GM23338 (cell line): ENCODE results near the gene SULF2. TPM values are rescaled to one million over a fixed set of nuclear protein-coding genes. Genes with fewer than 3 reads are reported as not detected.

ENCODE experiments used
- ATAC-seq: fragments of 200-7000 bp; cut with Tn5 transposase; 3 replicates; pipeline ENCODE4 v1.9.1; 2020
- DNase-seq: peaks from one replicate; pipeline ENCODE4 v3.0.0-alpha.2; 2015; ENCODE audit warnings: low spot score
- H2AFZ ChIP-seq: fragments of 200-600 bp; sonication (generic); 2 replicates; pipeline ENCODE4 v1.8.0; 2016; ENCODE audit warnings: antibody characterized with exemption, mild to moderate bottlenecking, moderate library complexity
- H3F3A ChIP-seq: fragments of 200-600 bp; sonication (generic); replicated peaks from 2 replicates; pipeline ENCODE4 v1.8.0; 2017; ENCODE audit warnings: antibody characterized with exemption, mixed run types, low read depth
- H3K27ac ChIP-seq: fragments of 200-600 bp; sonication (generic); 2 replicates; pipeline ENCODE4 v1.6.1; 2016; ENCODE audit warnings: low read depth
- H3K27me3 ChIP-seq: fragments of 200-600 bp; sonication (generic); 2 replicates; pipeline ENCODE4 v1.8.0; 2016; ENCODE audit warnings: mild to moderate bottlenecking, mixed run types, moderate library complexity; ENCODE audit not compliant: insufficient read depth
- H3K36me3 ChIP-seq: fragments of 200-600 bp; sonication (generic); 2 replicates; pipeline ENCODE4 v1.8.0; 2016; ENCODE audit warnings: mild to moderate bottlenecking; ENCODE audit not compliant: insufficient read depth
- H3K4me1 ChIP-seq: fragments of 200-600 bp; sonication (generic); 2 replicates; pipeline ENCODE4 v1.8.0; 2016; ENCODE audit warnings: mild to moderate bottlenecking, moderate library complexity; ENCODE audit not compliant: insufficient read depth
- H3K4me2 ChIP-seq: fragments of 200-600 bp; sonication (generic); 2 replicates; pipeline ENCODE4 v1.7.1; 2017; ENCODE audit warnings: mixed run types
- H3K4me3 ChIP-seq: fragments of 200-600 bp; sonication (generic); 2 replicates; pipeline ENCODE4 v1.6.1; 2016; ENCODE audit warnings: mixed run types
- H3K79me2 ChIP-seq: fragments of 200-600 bp; sonication (generic); replicated peaks from 2 replicates; pipeline ENCODE4 v1.8.0; 2017; ENCODE audit warnings: mild to moderate bottlenecking; ENCODE audit not compliant: insufficient read depth
- H3K9me2 ChIP-seq: fragments of 200-600 bp; sonication (generic); 2 replicates; pipeline ENCODE4 v1.8.0; 2017; ENCODE audit not compliant: insufficient read depth
- H4K20me1 ChIP-seq: fragments of 200-600 bp; sonication (generic); replicated peaks from 2 replicates; pipeline ENCODE4 v1.8.0; 2017; ENCODE audit warnings: mild to moderate bottlenecking; ENCODE audit not compliant: insufficient read depth
- H3K27ac Mint-ChIP-seq: 2 replicates; pipeline ENCODE4 v1.8.0; 2020; ENCODE audit warnings: inconsistent platforms, mild to moderate bottlenecking, moderate library complexity, mixed read lengths
- H3K27me3 Mint-ChIP-seq: 3 replicates; pipeline ENCODE4 v1.8.0; 2022; ENCODE audit warnings: low read depth, mild to moderate bottlenecking, moderate library complexity, mixed read lengths, inconsistent platforms; ENCODE audit not compliant: insufficient read depth, poor library complexity
- H3K36me3 Mint-ChIP-seq: 3 replicates; pipeline ENCODE4 v1.8.0; 2021; ENCODE audit warnings: low read depth, mild to moderate bottlenecking, inconsistent platforms, moderate library complexity, mixed read lengths
- H3K4me1 Mint-ChIP-seq: 3 replicates; pipeline ENCODE4 v1.8.0; 2020; ENCODE audit warnings: mild to moderate bottlenecking, inconsistent platforms, mixed read lengths
- H3K4me3 Mint-ChIP-seq: 3 replicates; pipeline ENCODE4 v1.8.0; 2021; ENCODE audit warnings: moderate library complexity, mild to moderate bottlenecking, inconsistent platforms, mixed read lengths
- H3K9me3 Mint-ChIP-seq: 3 replicates; pipeline ENCODE4 v1.8.0; 2020; ENCODE audit warnings: moderate library complexity, mild to moderate bottlenecking, inconsistent platforms, mixed read lengths
- CREB1 ChIP-seq: fragments of 250-450 bp; sonication (Bioruptor Pico); IDR thresholded peaks from 2 replicates; pipeline ENCODE4 v1.5.0; 2020; ENCODE audit warnings: low read depth, mild to moderate bottlenecking, moderate library complexity
- polyA plus RNA-seq: library from polyadenylated mRNA; unstranded; fragments of >200 nt; fragmentation: Nextera tagmentation; extraction: Ambion mirVana; gene quantifications from 2 replicates; pipeline ENCODE4 v1.2.1, GENCODE V29; 2016
- total RNA-seq: library from RNA; depleted of rRNA; stranded (reverse); fragments of >200 nt; shearing (Covaris generic); gene quantifications from 2 replicates; pipeline ENCODE4 v1.2.3, GENCODE V29; 2014
- TF ChIP-seq, protein P1 (sequence below): fragments of 250-450 bp; sonication (Bioruptor Pico); IDR thresholded peaks from 2 replicates; pipeline ENCODE4 v1.5.0; 2020; ENCODE audit warnings: mild to moderate bottlenecking, moderate library complexity
- TF ChIP-seq, protein P2 (sequence below), 2 experiments: fragments of 200-600 bp in 1 of 2; sonication (generic) in 1 of 2; conservative IDR thresholded peaks; 2 replicates each; pipeline versions ENCODE4 v1.5.1 to v1.6.1; 2016 to 2017; ENCODE audit warnings: antibody characterized with exemption in 2 of 2, low read depth in 2 of 2, mild to moderate bottlenecking in 2 of 2, moderate library complexity in 1 of 2

The SULF2 gene
- total and polyA plus RNA-seq, 2 experiments from 2014 or later: 9.5 to 20.7 TPM

DNA sequence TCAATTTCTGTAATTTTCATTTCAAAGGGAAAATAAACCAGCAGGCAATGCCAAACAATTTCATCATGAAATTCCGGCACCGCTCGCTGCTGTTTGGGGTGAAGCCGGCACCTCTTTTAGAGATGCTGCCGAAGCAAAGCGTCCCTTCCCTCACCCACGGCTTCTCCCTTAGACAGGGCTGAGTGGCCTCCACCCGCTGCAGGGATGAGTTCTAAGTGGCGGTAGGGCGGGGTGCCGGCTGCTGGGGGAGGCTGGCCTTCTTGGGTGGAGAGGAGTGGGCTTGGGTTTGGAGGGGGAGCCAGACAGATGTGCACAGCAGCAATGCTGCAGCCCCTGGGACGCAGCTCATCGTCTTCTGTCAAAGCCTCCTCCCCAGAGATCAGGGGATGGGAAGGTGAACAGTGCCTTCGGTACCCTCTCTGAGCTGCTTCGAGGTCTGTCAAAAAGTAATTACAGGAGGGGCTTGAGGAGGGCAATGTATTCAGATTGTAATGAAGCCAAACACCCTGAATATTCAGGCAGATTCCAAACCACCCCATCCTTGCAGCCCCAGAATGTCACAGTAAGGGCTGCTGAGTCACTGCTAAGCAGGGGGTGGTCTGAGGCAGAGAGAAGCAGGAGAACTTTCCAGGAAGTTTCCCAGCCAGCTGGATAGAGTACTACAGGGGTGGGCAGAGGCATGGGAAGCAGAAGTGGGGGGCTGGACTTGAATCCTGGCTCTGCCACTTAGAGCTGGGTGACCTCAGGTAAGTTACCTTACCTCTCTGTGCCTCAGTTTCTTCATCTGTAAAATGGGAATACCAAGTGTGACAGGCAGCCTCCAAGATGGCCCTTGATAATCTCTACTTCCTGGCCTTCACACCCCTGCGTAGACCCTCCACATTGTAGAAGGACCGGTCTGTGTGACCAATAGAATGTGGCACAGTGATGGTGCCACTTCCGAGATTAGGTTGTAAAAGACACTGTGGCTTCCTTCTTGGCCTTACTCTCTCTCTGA, 96.6 kb downstream of the SULF2 start:
- TF ChIP-seq CREB1 (CRISPR knock-in tag): 0 out of 2 replicates have a peak, but pooled peaks have one; percentile 7
- TF ChIP-seq, protein P1, sequence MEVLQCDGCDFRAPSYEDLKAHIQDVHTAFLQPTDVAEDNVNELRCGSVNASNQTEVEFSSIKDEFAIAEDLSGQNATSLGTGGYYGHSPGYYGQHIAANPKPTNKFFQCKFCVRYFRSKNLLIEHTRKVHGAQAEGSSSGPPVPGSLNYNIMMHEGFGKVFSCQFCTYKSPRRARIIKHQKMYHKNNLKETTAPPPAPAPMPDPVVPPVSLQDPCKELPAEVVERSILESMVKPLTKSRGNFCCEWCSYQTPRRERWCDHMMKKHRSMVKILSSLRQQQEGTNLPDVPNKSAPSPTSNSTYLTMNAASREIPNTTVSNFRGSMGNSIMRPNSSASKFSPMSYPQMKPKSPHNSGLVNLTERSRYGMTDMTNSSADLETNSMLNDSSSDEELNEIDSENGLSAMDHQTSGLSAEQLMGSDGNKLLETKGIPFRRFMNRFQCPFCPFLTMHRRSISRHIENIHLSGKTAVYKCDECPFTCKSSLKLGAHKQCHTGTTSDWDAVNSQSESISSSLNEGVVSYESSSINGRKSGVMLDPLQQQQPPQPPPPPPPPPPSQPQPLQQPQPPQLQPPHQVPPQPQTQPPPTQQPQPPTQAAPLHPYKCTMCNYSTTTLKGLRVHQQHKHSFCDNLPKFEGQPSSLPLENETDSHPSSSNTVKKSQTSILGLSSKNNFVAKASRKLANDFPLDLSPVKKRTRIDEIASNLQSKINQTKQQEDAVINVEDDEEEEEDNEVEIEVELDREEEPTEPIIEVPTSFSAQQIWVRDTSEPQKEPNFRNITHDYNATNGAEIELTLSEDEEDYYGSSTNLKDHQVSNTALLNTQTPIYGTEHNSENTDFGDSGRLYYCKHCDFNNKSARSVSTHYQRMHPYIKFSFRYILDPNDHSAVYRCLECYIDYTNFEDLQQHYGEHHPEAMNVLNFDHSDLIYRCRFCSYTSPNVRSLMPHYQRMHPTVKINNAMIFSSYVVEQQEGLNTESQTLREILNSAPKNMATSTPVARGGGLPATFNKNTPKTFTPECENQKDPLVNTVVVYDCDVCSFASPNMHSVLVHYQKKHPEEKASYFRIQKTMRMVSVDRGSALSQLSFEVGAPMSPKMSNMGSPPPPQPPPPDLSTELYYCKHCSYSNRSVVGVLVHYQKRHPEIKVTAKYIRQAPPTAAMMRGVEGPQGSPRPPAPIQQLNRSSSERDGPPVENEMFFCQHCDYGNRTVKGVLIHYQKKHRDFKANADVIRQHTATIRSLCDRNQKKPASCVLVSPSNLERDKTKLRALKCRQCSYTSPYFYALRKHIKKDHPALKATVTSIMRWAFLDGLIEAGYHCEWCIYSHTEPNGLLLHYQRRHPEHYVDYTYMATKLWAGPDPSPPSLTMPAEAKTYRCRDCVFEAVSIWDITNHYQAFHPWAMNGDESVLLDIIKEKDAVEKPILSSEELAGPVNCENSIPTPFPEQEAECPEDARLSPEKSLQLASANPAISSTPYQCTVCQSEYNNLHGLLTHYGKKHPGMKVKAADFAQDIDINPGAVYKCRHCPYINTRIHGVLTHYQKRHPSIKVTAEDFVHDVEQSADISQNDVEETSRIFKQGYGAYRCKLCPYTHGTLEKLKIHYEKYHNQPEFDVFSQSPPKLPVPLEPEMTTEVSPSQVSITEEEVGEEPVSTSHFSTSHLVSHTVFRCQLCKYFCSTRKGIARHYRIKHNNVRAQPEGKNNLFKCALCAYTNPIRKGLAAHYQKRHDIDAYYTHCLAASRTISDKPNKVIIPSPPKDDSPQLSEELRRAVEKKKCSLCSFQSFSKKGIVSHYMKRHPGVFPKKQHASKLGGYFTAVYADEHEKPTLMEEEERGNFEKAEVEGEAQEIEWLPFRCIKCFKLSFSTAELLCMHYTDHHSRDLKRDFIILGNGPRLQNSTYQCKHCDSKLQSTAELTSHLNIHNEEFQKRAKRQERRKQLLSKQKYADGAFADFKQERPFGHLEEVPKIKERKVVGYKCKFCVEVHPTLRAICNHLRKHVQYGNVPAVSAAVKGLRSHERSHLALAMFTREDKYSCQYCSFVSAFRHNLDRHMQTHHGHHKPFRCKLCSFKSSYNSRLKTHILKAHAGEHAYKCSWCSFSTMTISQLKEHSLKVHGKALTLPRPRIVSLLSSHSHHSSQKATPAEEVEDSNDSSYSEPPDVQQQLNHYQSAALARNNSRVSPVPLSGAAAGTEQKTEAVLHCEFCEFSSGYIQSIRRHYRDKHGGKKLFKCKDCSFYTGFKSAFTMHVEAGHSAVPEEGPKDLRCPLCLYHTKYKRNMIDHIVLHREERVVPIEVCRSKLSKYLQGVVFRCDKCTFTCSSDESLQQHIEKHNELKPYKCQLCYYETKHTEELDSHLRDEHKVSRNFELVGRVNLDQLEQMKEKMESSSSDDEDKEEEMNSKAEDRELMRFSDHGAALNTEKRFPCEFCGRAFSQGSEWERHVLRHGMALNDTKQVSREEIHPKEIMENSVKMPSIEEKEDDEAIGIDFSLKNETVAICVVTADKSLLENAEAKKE (CRISPR knock-in tag): peak; percentile 71; the same call in 1 of the 2 replicates
- TF ChIP-seq, protein P2, sequence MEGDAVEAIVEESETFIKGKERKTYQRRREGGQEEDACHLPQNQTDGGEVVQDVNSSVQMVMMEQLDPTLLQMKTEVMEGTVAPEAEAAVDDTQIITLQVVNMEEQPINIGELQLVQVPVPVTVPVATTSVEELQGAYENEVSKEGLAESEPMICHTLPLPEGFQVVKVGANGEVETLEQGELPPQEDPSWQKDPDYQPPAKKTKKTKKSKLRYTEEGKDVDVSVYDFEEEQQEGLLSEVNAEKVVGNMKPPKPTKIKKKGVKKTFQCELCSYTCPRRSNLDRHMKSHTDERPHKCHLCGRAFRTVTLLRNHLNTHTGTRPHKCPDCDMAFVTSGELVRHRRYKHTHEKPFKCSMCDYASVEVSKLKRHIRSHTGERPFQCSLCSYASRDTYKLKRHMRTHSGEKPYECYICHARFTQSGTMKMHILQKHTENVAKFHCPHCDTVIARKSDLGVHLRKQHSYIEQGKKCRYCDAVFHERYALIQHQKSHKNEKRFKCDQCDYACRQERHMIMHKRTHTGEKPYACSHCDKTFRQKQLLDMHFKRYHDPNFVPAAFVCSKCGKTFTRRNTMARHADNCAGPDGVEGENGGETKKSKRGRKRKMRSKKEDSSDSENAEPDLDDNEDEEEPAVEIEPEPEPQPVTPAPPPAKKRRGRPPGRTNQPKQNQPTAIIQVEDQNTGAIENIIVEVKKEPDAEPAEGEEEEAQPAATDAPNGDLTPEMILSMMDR (conservative IDR thresholded peaks at IDR 0.05; ENCODE audit: low read depth in 2 of 2): no peak
- Histone ChIP-seq H3K9me2 (0 out of 2 replicates have a peak, but pooled peaks cover 5% of the 10 kb centered on the region), H3K4me3 (no peak overlapping the region), H3K79me2 (no peaks in the 10 kb centered on the region), H3K36me3 (peaks cover 20% of the 10 kb centered on the region), H3K27ac (0 out of 2 replicates have a peak overlapping the region, but pooled peaks have one; percentile 50), H4K20me1 (no peaks in the 10 kb centered on the region), H3K4me2 (peak overlapping the region; percentile 71), H2AFZ (no peak overlapping the region), H3K27me3 (no peaks in the 10 kb centered on the region), H3F3A (no peaks in the 10 kb centered on the region), H3K4me1 (peaks cover 7% of the 10 kb centered on the region)
- Mint-ChIP-seq H3K4me1 (peaks cover 39% of the 10 kb centered on the region), H3K27ac (peak overlapping the region; percentile 50), H3K9me3 (peaks cover 38% of the 10 kb centered on the region), H3K4me3 (peak overlapping the region; percentile 30; the same call in 1 of the 3 replicates), H3K36me3 (peaks cover 23% of the 10 kb centered on the region; the same call in 2 of the 3 replicates), H3K27me3 (peaks cover 11% of the 10 kb centered on the region)
- peak; percentile 77 for DNase-seq
- ATAC-seq: peak; percentile 87
